ENCODE data around the gene NFX1. TPM values are rescaled to one million over a fixed set of nuclear protein-coding genes. Genes with fewer than 3 reads are reported as not detected.
"Not testable (repeated sequence)": the region's sequence is repeated elsewhere in the genome, so short reads cannot be mapped to it uniquely, and the experiment has no call there.

The NFX1 gene
- total RNA-seq, 1 donor from 2014 or later, result 45.0 TPM

DNA sequence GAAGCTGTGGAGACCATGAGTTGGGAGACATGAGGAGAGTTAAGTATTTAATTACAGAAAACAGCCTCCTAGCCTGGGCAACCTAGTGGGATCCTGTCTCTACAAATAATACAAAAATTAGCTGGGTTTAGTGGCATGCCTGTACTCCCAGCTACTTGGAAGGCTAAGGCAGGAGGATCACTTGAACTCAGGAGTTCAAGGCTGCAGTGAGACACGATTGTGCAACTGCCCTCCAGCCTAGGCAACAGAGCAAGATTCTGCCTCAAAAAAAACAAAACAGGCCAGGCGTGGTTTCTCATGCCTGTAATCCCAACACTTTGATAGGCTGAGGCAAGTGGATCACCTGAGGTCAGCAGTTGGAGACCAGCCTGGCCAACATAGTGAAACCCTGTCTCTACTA is 59.4 kb downstream of the NFX1 start:
- Histone ChIP-seq H3K27ac (peak overlapping the region; percentile 8), H3K27me3 (no peaks in the 10 kb centered on the region), H3K4me3 (no peak overlapping the region), H3K9me3 (no peaks in the 10 kb centered on the region), H3K4me1 (no peaks in the 10 kb centered on the region), H3K36me3 (peaks cover 66% of the 10 kb centered on the region)
- TF ChIP-seq CTCF (IDR thresholded peaks at IDR 0.05), result no peak
- no peak for DNase-seq
- ATAC-seq, result peak; percentile 31
- intact Hi-C loops (cut with DNase I), result no loop called here

DNA sequence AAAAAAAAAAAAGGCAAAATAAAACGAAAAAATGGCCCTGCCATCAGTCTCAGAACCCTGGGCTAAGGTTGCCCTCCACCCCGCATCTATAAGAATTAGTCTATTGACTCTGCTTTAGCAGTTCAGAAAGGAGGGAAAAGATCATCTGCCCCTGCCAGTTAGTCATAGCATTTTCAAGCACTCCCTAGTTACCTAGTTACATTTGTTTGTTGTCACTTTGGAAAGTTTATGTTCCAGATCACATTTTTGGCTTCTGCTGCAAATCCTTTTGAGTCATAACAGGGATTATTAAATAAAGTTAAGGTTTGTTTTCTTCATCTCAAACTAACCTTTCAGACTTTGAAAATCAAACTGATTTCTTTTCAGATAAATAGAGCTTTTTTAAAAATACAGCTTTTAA is 60.0 kb downstream of the NFX1 start:
- intact Hi-C loops (cut with DNase I), result no loop called here
- H3K4me1 ChIP-seq, result no peaks in the 10 kb centered on the region
- DNase-seq, result no peak
- no peaks in the 10 kb centered on the region for H3K27me3 ChIP-seq
- peak; percentile 51 for ATAC-seq
- H3K36me3 ChIP-seq, result peaks cover 66% of the 10 kb centered on the region
- TF ChIP-seq CTCF (IDR thresholded peaks at IDR 0.05), result no peak
- H3K27ac ChIP-seq, result peak overlapping the region; percentile 8
- H3K9me3 ChIP-seq, result no peaks in the 10 kb centered on the region
- H3K4me3 ChIP-seq, result no peak overlapping the region

DNA sequence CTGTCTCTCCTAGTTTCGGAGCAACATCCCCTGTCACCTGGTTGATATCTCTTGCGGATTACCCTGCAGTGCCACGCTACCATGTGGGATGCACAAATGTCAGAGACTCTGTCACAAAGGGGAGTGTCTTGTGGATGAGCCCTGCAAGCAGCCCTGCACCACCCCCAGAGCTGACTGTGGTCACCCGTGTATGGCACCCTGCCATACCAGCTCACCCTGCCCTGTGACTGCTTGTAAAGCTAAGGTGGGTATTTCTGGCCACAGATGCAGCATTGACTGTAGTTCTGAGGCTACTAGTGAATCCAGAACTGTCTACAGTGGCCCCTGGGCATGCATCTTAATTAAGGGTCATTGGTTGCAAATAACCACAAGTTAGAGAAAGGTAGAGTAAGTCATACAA is 61.2 kb downstream of the NFX1 start:
- Histone ChIP-seq H3K27me3 (no peaks in the 10 kb centered on the region), H3K4me3 (no peak overlapping the region), H3K27ac (no peak overlapping the region), H3K4me1 (no peaks in the 10 kb centered on the region), H3K36me3 (peaks cover 65% of the 10 kb centered on the region), H3K9me3 (no peaks in the 10 kb centered on the region)
- DNase-seq (no peak), ATAC-seq (peak; percentile 10)
- intact Hi-C loops (cut with DNase I), result no loop called here
- no peak for TF ChIP-seq CTCF (IDR thresholded peaks at IDR 0.05)

DNA sequence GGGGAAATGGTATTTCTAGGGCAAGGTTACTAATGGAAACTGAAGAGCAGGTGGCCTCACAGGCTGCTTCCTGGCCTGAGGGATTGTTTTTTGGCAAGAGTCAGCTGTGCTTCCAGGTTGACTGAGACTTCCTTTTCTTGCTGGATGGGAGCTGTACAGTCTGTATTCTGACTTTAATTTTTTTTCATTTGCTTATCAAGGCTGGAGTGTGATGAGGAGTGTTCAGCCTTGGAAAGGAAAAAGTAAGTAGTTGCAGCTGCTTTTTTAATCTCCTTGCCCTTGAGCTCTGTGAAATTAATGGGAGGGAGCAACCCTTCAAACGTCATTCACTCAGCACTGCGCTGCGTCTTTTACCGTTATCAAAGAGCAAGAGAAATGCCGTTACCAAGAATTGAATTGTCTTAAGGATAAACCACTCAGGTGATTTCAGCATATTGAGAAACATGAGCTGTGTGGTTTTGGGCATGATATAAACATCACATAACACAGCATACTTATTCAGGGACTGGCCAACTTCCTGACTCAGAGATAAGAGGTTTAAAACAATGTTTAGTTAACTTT is 64.4 kb downstream of the NFX1 start:
- H3K9me3 ChIP-seq, result no peaks in the 10 kb centered on the region
- no peak overlapping the region for H3K4me3 ChIP-seq
- TF ChIP-seq CTCF (IDR thresholded peaks at IDR 0.05), result no peak
- no peaks in the 10 kb centered on the region for H3K4me1 ChIP-seq
- H3K27me3 ChIP-seq, result no peaks in the 10 kb centered on the region
- intact Hi-C loops (cut with DNase I), result no loop called here
- no peak overlapping the region for H3K27ac ChIP-seq
- DNase-seq (no peak), ATAC-seq (peak; percentile 39)
- H3K36me3 ChIP-seq, result peaks cover 57% of the 10 kb centered on the region

- Histone ChIP-seq H3K9me3 (no peaks in the 10 kb centered on the region), H3K27me3 (no peaks in the 10 kb centered on the region), H3K4me3 (no peak overlapping the region), H3K4me1 (no peaks in the 10 kb centered on the region), H3K36me3 (peaks cover 61% of the 10 kb centered on the region), H3K27ac (no peak overlapping the region)
- ATAC-seq, result no peak
- DNase-seq, result no peak
- no peak for TF ChIP-seq CTCF (IDR thresholded peaks at IDR 0.05)
- intact Hi-C loops (cut with DNase I), result no loop called here
Measured at GRCh38 chr9:33355933-33356332, 65.6 kb downstream of the NFX1 start.

DNA sequence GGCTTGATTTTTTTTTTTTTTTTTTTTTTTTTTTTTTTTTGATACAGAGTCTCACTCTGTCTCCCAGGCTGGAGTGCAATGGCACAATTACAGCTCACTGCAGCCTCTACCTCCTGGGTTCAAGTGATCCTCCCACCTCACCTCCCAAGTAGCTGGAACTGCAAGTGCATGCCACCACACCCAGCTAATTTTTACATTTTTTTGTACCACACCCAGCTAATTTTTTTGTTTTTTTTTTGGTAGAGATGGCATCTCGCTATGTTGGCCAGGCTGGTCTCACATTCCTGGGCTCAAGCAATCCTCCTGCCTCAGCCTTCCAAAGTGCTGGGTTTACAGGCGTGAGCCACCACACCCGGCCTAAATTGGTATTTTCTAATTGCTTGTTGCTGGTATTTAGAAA is 68.3 kb downstream of the NFX1 start:
- DNase-seq; H3K27ac ChIP-seq; H3K9me3 ChIP-seq; H3K27me3 ChIP-seq; ATAC-seq; intact Hi-C loops (cut with DNase I); H3K4me3 ChIP-seq; H3K4me1 ChIP-seq: not testable (repeated sequence)
- peaks cover 56% of the 10 kb centered on the region for H3K36me3 ChIP-seq
